Hepatocyte (in vitro differentiated cells): ENCODE measurements around the gene GNB3.
"Not testable (repeated sequence)": the region's sequence is repeated elsewhere in the genome, so short reads cannot be mapped to it uniquely, and the experiment has no call there.

Source experiments
- CTCF ChIP-seq: fragments of 200-600 bp; sonication (generic); IDR thresholded peaks from 2 replicates; pipeline ENCODE4 v1.5.1; 2016; ENCODE audit warnings: antibody characterized with exemption, mild to moderate bottlenecking; ENCODE audit not compliant: poor library complexity
- EZH2 ChIP-seq: fragments of 200-600 bp; sonication (generic); IDR thresholded peaks from 2 replicates; pipeline ENCODE4 v1.6.1; 2016; ENCODE audit warnings: antibody characterized with exemption, mild to moderate bottlenecking, borderline replicate concordance
- EZH2phosphoT487 ChIP-seq: fragments of 200-600 bp; sonication (generic); IDR thresholded peaks from one replicate; pipeline ENCODE4 v1.6.1; 2018; ENCODE audit warnings: antibody characterized with exemption, mild to moderate bottlenecking, low read depth, moderate library complexity; ENCODE audit not compliant: unreplicated experiment, severe bottlenecking

GRCh38 chr12:6874015-6874368 lies 33.3 kb downstream of the GNB3 start:
- not testable (repeated sequence) for TF ChIP-seq EZH2phosphoT487, EZH2, CTCF
